Lung microvascular endothelial cell (primary cell): ENCODE results near the gene EZR. TPM values are rescaled to one million over a fixed set of nuclear protein-coding genes. Genes with fewer than 3 reads are reported as not detected.

ENCODE experiments used
- DNase-seq, 2 donors: peaks; one replicate each; pipeline versions ENCODE4 v3.0.0 to v3.0.0-alpha.2; 2010; ENCODE audit warnings: low read depth in 2 of 2
- total RNA-seq: library from RNA; depleted of rRNA; stranded (reverse); fragments of >200 nt; gene quantifications from 2 replicates; pipeline ENCODE4 v1.2.1, GENCODE V29; 2014

EZR gene
- total RNA-seq, 1 donor from 2014 or later: 50.8 TPM

DNA sequence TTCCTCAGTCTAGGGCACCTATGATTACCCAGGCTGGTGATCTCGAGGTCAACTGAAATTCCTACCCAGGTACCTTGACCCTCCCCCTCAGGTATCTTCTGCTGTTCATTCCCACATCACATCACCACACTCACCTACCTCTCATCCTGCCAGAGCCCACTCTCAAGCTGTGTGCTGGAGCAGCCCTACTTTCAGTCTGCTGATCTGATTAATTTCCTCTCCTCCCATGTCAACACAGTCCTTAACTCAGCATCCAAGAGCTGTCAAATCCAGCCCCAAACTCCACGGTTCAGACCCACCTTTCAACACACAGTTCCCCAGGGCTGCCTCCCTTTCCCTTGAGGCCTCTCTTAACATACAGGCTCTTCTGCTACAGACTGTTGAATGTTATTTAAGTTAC is 42.4 kb downstream of the EZR start:
- no peak for DNase-seq

DNA sequence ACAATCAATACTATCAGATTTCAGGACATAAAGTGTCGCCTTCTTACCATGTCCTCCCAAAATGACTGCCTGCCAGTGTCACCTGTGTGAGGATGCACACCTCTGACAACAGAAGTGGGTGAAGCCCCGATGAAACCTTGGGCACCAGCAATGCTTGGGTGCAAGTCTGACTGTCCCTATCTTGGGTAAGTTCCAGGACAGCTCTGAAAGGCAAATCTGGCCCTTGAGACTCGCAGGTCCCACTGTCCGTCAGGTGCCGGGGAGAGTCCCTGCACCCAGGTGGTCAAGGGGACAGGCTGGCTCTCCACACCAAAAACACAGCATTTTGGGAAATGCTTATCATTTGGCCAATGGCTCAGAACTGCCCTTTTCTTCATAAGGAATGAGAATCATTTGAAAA is 43.3 kb downstream of the EZR start:
- DNase-seq: no peak

DNA sequence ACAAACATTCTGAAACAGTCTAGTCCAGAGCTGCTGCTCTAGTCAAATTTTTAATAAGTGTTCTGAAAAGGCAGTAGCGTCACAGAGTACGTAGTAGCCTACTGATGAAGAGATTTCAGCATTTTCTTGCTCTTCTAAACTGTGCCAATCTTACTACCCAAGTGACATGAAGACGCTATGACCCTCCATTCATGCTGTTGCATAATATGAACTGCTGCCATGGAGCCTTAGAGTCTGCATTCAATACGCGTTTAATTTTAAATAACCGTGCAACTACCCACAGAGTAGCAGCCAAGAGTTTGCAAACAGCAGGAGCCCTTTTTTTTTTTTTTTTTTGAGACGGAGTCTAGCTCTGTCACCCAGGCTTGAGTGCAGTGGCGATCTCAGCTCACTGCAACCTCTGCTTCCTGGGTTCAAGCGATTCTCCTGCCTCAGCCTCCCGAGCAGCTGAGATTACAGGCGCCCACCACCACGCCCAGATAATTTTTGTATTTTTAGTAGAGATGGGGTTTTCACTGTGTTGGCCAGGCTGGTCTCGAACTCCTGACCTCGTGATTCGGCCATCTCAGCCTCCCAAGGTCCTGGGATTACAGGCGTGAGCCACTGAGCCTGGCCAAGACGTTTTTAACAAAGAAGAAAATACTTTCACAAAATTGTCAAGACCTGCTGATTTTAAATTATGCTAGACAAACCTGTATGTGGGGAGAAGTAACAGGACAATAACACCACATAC is 44.3 kb downstream of the EZR start:
- DNase-seq: no peak

DNA sequence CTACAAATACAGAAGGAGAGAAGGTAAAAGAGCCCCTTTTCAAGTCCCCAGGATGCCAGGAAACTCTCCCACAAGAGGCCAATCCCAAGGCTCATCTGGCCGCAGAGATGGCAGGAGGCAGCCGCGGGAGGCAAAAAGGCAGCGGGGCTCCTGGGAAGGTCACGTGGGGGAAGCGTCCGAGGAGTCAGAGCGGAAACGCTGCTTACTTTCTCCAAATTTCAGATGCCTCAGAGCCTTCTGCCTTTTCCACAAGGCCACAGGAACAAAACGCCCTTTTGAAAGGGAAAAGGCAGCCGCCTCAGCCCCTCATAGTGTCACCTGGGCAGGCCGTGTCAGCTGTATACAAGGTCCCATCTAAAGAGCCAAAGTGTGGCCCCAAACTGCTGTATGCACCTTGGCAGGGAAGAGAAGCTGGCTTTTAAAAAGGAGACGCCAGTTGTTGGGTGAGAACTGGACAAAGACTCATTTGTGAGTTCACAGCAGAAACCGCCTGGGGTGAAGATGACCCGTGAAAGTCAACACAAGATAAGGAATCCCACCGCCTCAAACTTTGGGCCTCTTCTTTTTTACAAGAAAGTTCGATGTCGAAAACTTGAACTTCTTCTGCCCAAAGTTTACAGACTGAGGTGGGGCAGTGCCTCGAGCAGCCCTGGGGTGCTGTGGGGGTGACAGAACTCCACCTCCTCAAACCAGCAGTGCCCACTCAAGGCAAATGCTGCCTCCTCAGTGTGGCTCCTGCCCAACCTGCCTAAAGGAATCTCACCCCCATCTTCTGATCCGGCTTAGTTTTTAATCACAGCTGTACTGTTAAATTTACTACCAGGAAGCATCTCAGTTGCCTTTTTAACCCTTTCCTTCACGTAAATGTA is 45.4 kb downstream of the EZR start:
- no peak for DNase-seq

DNA sequence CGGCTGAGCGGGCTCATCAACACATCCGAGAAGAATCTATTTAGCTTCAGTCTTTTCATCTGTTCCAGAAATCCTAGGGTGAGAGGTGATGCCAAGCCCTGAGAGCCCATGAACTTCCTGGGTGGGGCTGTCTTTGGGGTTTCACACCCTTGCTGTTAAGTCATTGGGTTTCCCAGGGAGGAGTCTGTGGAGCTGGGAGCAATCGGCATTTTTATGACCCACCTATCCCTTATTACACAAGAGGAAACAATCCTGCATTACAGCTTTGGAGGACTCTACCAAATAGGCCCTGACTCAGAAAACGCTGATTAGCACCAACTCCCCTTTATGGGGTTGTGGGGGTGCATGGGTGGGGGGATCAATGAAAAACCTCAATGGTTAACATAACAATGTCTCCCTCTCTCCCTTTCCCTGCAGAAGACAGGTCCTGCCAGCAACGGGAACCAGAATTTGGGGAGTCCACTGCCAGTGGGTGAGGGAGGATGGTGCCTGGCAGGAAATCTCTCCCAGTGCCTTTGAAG is 46.3 kb downstream of the EZR start:
- no peak for DNase-seq

DNA sequence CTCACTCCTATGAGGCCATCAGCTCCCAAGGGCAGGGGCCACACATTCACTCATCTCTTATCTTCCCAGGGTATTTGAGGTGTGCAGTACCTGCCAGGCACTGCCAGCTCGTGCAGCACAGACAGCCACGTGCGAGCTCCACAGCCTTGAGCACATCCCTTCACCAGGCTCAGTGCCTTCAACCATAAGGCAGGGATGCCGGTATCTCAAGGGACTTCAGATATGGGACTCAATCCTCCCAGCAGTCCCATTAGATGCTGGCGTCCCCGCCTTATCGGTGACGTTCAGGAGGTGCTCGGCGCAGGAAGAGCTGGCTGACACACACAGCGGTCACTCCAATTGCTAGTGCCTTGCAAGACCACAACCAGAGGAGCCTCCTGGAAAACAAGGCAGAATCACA is 47.0 kb downstream of the EZR start:
- DNase-seq: no peak

DNA sequence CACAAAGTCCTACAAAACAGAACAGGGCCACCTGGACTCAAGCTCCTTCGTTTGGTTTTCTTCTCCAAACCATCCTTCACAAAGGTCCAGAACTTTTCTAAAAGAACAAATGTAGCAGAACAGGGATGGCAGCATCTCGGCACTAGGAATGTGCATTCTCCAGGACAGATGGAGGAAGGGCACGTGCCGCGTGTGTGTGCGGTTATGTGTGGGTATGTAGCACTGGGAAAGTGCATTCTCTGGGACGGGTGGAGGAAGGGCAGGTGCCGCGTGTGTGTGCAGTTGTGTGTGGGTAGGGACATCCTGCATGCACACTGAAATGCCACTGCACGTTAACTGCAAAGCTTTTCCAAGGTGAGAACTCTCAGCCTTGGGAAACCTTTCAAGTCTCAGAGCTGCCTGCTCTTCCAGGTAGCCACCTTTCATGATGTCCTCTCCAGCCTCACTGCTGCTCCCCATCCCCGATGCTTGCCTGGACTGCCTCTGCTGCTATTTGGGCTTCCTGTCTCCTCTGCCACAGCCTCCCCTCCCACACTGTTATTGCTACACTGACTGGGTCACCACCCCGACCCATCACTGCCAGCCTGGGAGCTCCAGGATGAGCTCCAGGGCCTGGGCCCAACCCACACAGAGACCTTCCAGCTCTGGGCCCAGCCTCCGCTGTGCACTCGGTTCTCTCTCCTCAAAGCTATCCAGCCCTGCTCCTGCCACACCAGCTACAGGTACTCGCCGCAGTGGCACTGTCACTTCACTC is 47.6 kb downstream of the EZR start:
- no peak for DNase-seq

DNA sequence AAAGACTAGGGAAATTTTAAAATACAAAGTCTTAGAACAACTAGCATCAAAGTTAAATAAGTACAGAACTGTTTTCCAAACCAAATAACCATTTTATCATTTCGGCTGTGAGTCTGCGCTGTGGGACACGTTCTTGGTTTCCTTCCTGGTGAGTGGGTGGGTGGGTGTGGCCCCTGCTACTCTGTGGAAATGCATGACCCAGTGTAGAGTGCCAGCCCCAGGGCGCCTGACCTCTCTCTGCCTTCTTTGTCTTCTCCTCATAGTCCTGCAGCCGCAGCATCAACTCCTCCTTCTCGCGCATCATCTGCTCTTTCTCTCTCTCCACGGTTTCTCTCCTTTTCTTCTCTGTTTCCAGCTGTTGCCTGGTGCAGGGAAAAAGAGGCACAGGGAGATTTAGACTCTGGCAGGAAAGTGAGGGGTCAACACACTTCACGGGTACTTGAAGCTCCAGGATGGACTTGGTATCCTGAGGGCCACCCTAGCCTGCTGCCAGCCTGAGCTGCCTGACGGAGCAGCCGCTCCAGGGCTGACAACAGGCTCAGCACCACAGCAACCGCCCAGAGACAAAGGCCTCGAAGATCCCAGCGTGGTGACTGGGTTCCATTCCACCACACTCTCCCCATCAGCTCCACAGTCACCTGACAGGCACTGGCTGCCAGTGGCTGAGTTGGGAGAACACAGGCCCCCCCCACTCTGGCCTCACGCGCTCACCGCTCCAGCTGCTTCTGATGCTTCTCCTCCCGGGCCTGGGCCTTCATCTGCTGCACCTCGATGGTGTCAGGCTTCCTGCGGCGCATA is 48.4 kb downstream of the EZR start:
- DNase-seq: no peak

DNA sequence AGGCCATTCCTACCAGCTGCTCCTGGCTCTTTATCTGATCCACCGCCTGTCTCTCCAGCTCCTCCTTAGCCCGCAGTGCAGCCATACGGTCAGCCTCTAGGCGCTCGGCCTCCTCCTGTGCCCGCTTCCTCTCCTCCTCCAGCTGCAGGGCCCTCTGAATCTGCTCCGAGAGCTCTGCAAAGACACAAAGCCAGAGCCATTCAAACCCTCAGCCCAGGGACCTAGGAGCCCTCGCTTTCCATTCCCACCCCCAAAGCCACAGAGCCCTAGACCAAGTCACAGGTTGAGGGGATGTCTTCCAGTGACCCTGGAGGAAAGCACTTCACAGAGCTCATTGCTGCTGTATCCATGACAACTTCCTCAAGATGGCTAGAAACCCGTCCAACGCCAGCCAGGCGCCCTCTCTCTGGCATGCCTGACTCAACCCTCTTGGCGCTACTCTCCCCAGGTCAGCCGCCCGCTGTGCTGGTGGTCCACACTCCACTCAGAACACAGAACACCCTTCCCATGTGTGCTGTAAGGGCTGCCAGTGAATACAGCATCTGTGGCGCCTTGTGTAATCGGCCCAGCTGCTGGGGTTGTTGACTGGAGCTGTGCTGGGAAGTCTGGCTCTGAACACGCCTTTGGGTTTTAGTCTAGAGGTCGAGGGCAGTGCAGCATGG is 49.3 kb downstream of the EZR start:
- DNase-seq: no peak

DNA sequence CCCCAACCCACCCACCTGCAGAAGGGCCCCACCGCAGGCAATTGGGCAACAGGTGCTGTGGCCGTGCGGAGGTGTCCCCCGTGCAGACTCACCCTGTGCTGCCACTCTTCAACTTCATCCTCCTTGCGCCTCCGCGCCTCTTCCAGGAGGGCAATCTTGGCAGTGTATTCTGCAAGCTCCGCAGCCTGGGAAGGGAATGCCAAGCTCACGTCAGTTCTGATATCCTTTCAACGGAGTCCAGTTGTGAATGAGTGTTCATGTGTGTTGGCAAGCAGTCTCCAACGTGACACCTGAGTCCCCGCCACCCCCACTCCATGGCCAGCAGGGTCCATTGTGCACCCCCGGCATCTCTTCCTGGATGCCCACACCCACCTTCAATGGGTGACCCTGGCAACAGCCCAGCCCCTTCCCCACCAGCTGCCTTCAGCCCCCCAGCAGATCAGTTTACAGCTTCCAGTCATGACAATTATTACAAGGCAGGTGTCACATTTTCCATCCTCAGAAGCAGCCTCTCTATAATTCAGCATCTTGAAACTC is 49.9 kb downstream of the EZR start:
- DNase-seq: no peak

DNA sequence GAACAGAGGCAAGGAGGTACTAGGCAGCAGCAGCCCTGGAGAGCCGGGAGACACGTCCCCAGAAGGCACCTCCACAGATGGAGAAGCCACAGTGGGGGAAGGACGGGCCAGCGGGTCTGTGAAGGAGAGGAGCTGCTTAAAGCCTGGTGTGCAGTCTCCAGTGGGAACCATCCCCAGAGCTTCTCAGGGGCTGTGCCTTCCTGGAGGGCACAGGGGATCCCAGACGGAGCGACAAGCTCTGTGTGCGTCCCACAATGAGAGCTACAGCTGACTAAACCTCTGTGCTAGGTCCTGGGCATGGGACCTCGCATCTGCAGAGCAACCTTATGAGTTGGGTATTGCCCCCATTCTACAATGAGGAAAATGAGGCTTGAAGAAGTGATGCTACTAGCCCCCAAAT is 50.7 kb downstream of the EZR start:
- DNase-seq: no peak

DNA sequence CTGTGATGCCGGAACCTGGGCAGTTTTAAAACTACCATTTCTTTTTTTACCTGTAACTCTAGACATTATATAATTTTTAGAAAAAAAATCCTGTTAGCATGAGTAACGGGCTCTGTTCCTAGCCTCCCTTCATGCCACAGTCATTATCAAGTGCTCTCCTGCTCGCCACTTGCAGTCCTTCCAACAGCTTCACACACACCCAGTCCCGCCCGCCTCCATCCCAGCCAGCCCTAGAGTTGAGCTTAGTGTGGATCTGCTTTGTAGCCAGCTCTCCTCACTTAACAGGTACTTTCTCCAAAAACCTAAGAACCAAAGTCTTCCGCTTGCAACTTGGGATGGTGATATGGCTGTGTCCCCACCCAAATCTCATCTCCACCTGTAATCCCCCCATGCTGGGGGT is 51.5 kb downstream of the EZR start:
- no peak for DNase-seq

DNA sequence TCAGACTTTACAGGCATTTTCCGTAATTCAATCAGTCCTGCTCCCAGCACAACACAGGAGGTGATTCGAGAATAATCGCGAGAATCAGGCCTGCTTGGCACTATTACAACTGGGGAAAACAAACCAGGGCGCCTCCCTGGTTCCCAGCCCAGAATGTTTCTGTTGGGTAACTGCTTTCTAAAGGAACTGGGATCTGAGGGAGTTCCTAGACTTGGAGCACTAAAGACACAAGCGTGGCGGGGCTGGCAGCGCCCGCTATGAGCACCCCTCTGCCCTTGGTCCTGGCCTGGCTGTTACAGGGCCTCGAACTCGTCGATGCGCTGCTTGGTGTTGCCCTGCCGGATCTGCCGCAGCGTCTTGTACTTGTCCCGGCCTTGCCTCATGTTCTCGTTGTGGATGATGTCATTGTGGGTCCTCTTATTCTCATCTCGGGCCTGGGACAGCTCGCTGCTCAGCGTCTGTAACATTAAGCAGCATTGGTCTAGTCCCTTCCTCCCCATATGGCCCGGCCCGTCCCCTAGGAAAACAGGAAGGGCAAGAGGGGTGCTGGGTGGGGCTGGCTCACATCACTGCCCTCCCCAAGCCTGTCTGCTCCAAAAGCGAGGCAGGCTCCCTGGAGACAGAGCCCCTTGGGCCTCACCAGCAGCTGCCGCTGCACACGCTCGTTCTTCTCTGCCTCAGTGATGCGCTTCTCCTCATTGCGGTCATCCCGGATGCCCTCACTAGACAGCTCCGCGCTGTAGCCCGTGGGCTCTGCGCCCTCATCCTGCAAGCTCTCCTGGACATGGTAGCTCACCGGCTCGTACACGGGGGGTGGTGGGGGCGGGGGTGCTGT is 52.3 kb downstream of the EZR start:
- DNase-seq: no peak

DNA sequence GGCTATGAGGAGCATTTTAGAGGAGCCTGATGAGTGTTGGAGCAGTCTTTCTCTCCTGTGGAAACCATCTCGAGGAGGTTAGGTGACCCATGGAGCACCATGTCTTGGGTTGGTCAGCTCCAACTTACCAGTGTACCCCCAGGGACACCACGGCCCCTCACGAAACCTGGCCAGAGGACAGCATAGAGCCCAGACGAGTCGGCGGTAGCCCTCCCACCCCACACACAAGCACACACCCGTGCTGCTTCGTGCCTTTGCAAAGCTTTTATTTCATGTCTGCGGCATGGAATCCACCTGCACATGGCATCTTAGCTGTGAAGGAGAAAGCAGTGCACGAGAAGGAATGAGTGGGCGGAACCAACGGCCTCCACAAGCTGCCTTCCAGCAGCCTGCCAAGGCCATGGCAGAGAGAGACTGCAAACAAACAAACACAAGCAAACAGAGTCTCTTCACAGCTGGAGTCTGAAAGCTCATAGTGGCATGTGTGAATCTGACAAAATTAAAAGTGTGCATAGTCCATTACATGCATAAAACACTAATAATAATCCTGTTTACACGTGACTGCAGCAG is 53.6 kb downstream of the EZR start:
- DNase-seq: no peak

DNA sequence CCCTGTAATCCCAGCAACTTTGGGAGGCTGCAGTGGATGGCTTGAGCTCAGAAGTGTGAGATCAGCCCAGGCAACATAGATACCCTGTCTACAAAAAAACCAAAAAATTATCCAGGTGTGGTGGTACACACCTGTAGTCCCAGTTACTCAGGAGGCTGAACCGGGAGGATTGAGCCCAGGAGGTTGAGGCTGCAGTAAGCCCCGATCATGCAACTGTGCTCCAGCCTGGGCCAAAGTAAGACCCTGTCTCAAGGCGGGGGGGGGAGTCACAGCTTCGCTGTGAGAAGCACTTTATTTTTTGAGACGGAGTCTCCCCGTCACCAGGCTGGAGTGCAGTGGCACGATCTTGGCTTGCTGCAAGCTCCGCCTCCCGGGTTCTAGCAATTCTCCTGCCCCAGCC is 54.2 kb downstream of the EZR start:
- DNase-seq: no peak

DNA sequence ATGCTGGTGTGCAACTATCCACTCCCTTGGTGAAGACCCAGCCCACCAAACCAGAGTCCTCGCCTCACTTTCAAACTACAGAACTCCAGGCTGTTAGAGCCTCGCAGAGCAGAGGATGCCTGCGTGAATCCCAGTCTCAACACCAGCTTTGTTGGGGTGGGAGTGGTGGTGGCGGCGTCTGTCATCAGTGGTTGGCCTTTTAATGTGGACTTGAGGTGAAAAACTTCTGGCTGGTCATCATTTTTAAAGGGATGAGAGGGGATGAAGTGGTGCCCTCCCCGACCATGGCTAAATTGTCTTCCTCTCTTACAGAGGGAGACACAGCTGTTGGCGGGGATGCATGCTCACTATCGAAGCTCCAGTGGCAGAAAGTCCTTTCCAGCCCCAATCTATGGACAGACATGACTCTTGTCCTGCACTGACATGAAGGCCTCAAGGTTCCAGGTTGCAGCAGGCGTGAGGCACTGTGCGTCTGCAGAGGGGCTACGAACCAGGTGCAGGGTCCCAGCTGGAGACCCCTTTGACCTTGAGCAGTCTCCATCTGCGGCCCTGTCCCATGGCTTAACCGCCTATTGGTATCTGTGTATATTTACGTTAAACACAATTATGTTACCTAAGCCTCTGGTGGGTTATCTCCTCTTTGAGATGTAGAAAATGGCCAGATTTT is 54.9 kb downstream of the EZR start:
- no peak for DNase-seq

DNA sequence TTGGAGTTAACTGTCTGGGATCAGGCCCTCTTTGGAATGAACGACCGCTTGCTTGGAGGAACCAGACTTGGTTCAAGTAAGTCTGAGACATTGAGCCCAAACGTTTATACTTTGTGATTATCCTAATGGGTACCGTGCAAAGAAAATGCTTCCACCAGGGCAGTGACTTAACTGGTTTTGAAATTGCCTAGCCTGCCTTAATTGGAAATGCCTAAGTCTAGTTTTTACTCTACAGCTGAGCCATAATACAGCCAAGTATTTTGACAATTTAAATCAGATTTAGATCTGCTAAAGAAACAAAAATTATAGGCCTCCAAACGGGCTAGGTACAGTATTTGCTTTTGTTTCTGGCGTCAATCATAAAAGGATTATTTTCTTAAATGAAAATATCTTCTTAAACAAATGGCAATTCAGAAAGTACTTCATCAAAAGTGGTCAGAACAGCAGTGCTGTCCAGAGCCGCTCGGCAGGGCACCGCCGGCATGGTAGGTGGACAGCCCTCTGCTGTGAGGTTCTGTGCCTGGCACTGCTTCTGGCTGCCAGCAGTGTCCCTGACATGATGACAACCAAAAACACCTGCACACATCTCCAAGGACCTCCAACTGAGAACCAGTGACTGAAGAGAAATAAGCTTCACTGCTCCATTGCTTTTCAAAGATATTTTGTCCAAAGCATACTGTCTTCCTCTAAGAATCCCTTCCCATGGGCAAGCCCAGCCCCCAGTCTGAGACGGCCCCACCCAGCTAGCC is 55.6 kb downstream of the EZR start:
- DNase-seq: no peak
